NCI-H1930 (cell line): Measurements from ENCODE around the gene ELFN2.
"Not testable (repeated sequence)": the region's sequence is repeated elsewhere in the genome, so short reads cannot be mapped to it uniquely, and the experiment has no call there.

Source experiments
- DNase-seq, 2 experiments: peaks; one replicate each; lab custom pipeline; 2025; lab: John Stamatoyannopoulos, UW

ELFN2 gene, protein sequence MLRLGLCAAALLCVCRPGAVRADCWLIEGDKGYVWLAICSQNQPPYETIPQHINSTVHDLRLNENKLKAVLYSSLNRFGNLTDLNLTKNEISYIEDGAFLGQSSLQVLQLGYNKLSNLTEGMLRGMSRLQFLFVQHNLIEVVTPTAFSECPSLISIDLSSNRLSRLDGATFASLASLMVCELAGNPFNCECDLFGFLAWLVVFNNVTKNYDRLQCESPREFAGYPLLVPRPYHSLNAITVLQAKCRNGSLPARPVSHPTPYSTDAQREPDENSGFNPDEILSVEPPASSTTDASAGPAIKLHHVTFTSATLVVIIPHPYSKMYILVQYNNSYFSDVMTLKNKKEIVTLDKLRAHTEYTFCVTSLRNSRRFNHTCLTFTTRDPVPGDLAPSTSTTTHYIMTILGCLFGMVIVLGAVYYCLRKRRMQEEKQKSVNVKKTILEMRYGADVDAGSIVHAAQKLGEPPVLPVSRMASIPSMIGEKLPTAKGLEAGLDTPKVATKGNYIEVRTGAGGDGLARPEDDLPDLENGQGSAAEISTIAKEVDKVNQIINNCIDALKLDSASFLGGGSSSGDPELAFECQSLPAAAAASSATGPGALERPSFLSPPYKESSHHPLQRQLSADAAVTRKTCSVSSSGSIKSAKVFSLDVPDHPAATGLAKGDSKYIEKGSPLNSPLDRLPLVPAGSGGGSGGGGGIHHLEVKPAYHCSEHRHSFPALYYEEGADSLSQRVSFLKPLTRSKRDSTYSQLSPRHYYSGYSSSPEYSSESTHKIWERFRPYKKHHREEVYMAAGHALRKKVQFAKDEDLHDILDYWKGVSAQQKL

DNA sequence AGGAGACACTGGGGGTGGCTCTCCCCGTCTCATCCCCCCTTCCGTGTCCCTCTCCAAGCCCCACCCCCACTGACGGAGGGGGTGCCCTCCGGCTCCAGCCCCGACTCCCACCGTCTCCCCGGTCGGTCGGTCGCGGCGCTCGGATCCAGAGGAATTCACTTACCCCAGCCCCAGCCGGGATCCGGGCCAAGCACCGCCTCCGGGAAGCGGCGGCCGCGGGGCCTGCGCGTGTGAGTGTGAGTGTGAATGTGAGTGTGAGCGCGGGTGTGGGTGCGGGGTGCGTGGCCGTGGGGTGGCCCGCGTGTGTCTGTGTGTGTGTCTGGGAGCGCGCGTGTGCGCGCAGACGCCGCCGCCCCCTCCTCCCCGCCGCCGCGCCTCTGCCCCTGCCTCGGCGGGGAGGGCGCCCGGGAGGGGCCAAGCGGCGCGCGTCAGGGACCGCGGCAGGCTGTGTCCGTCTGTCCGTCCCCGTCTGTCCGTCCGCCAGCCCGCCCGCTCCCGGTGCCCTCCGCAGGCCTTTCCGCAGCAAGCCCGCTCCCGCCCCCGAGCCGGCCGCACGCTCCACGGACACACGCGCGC lies at the start of gene ELFN2:
TSS of gene ELFN2 (minus strand) at position 345 of the 576 bp plus-strand sequence. CDS start 51,945 bp downstream, outside the sequence.
- DNase-seq, result no peak

DNA sequence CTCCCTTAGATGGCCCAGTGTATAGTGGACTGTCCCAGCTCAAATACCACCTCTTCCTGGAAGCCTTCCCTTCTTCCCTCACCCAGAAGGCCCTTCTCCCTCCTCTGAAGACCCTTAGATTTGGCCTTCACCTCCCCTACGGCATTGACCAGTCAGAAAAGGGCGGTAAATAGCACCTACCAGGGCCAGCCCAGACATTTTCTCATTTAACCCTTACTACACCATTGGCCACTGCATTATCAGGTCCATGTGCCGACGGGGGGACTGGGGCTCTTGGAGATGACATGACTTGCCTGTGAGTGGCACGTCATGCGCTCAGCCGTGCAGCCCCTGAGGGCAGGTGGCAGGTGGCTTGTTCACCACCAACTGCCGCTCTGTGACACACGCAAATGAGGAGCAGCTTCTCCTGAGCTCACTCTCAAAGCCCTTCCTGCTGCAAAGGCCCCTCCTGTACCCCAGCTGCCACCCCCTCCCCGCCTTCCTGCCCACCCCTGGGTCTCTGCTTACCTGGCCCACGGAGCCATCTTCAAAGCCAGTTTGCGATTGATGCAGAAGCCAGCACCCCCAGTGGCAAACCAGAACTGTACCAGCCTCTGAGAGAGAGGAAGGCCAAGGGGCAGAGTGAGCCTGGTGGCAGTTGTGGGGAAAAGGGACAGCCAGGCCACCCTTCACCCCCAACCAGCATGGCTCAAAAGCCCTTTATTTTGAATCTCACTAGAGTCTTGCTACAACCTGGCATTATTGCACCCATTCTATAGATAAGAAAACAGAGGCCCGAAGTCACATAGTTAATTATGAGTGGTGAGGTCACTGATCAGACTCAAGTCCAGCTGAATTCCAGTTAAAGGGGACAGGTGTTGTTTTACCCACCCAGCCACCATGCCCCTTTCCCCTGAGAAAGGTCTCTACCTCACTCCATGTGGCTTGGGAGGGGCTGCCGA lies 49.4 kb upstream of the ELFN2 start:
- DNase-seq, result no peak

DNA sequence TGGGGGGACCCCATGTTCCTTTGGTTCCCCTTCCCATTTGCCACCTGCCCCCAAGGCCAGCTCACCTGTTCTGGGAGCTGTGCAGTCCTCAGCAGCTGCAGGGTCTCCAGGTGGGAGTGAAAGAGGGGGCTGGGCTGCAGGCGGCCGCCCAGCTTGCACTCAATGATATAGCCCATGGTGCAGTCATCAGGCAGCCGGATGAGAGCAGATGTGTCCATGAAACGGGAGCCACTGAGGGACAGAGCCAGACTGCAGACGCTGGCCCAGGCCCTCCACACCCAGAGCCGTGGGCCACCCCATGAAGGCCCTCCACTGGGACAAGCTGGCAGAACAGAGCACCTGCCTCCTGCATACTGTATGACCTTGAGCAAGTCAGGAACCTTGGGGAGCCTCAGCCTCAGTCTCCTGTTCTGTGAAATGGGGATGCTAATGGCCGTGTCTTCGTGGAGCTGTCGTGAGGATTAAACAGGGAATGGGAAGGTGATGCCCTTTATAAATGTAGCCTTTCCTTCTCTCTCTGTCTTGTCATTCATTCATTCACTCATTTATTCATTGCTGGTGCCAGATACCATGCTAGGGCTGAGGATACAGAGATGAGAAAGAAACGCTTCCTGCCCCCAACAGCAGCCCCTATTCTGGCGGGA lies 47.3 kb upstream of the ELFN2 start:
- no peak for DNase-seq

DNA sequence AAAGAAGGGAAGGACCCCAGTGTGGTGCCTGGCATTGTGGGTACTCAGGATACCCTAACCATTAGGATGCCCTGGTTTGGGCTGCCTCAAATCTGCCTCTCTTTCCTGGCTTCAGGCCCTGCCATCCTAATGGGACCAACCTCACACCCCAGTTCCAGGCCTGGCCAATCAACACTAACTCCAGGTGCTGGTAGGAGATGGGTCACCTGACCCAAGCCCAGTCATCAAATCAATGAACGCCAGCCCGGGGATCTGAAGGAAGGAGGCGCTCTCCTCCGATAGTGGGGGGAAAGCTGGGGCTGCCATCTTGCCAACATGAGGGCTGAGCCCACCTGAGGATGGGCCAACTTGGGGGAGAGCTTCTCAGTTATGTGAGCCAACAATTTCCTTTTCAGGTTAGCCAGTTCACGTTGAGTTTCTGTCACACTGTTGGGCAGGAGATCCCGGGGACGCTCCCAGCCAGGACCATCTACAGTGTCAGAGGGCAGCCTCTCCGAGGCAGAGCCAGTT lies 46.2 kb upstream of the ELFN2 start:
- DNase-seq, result no peak

DNA sequence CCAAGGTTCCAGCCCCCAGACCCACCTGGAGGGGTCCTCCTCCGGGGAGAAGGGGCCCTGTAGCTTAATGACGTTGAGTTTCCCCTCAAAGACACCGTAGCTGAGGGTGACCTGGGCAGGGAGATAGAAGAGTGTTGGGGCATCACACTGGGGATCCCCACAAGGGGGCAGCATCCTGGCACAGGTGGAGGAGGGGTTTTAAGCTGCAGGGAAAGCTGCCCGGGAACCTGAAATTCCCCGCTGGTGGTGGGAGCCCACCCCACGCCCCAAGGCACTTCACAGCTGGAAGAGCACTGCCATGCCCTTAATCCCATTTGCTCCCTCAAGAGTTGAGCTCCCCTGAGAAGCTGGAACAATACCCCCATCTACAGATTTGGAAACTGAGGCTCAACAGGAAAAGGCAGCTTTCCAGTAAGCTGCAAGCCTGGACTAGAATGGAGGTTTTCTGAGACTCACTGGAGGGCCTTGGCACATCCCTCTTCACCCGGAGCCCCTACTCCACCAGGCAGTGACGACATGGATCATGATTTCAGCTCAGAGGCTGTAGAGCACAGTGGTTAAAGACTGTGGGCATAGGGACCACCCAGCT lies 45.2 kb upstream of the ELFN2 start:
- peak; percentile 4 to 8 for DNase-seq

DNA sequence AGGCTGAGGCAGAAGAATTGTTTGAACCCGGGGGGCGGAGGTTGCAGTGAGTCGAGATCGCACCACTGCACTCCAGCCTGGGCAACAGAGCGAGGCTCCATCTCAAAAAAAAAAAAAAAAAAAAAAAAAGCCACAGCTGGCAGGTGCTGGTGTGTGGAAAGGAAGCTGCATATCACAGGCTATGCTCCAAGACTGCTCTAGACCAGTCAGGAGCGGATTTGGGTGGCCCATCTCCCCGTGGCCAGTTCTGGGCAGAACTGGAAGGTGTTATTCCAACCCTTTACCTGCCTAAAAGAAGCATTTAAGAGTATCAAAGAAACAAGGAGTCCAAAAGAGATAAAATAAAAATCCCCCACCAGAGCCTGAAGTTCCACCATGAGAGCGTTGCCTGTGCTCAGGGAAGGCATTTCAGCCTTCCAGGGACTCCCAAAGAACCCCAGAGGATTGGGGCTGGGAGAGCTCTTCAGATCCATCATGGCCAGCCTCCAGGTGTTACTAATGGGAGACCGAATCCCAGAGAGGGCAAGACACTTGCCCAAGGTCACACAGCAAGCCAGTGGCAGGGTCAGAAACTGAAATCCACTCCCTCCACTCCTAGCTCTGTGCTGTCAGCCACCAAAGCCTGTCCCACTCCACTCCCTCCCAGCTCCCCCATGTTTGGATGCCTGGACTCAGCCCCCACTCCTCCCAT lies 44.6 kb upstream of the ELFN2 start:
- no peak for DNase-seq

DNA sequence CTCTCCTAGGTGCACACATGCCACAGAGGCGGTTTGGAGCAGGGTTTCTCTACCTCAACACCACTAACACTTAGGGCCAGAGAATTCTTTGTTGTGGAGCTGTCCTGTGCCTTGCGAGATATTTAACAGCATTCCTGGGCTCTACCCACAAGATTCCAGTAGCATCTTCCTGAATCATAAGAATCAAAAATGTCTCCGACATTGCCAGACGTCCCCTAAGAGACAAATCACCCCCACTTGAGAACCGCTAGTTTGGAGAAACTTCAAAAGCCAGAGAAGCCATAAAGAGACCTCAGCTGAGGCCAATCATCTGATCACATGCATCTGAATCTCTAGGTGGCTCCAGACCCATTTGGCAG lies 42.8 kb upstream of the ELFN2 start:
- no peak for DNase-seq

DNA sequence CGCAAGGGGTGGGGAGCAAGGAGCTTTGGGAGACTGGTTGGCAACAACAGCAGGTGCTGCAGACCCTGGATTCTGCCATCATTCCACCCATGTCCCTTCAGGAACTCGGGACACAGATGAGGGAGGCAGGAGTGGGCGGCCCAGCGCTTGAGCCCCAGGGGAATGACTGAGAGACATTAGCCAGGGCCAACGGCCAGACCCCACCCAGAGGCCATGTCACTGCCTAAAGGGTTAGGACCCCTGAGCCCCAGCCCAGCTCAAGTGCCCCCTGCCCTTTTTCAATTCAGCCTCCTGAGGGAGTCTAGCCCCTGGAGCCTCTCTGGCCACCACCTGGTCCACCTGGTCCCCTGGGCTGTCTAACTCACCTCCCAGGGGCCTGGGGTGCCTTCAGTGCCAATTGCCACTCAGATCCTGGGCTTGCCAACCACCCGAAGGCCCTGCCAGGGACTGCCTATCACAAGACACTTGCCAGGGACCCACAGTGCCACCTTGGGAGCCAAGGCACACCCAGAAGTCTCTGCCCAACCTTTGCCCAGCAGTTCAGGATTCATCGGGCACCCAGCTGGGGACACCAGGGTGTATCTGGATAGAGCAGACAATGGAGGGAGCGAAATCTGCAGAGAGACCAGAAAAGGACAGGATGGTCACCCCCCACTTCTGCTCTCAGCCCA lies 42.3 kb upstream of the ELFN2 start:
- DNase-seq, result no peak

DNA sequence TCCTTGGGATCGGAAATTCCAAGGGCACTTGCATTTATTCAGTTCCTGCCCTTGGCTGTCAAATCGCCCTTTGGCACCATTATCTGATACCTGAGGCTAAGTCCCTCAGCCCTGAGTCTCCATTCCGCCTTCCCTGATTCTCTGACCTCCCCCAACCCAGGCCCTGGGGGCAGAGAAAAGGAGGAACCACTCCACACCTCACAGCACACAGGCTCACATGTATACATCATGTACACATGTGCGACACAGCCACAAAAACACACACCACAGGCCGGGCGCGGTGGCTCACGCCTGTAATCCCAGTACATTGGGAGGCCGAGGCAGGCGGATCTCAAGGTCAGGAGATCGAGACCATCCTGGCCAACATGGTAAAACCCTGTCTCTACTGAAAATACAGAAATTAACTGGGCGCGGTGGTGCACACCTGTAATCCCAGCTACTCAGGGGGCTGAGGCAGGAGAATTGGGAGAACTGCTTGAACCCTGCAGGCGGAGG lies 41.0 kb upstream of the ELFN2 start:
- not testable (repeated sequence) for DNase-seq

DNA sequence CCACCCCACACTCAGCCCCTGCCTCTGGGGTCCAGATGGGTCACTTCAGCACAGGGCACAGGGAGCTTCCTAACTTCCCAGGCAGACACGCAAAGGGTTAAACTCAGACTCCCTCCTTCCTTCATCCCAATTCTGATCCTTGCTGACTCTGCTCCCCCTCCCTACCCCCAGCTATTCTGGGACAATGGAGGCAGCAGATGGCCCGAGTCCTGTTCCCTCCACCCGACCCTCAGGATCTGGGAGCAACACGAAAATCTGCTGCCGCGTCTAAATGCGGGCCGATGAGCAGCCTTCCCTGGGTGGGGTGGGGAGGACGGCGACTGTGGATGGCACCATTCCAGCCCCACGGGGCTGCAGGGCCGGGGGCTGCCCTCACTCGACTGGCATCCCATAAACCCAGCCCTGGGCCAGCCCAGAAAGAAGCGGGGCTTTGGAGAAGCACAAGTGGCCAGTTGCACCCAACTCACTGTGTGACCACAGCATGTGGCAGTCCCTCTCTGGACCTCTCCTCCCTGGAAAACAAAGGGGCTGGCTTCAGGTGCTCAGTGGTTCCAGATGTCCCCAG lies 40.2 kb upstream of the ELFN2 start:
- DNase-seq, result no peak

DNA sequence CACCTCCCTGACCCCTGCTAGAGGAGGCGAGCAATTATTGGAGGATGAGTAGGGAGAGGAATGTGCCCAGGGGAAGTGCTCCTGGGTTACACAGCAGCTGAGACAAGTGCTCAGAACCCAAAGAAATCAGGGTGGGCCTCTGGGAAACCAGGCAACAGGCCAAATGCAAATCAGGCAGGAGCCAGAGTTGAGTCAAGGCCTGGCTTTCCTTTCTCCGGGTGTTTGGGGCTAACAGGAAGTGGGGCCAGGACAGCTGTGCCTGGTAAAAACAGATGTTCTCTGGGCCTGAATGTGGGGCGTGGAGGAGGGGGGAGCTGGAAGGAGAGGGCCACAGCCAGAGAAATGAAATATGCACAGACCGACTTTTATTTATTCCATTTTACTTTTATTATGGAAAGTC lies 36.9 kb upstream of the ELFN2 start:
- no peak for DNase-seq

DNA sequence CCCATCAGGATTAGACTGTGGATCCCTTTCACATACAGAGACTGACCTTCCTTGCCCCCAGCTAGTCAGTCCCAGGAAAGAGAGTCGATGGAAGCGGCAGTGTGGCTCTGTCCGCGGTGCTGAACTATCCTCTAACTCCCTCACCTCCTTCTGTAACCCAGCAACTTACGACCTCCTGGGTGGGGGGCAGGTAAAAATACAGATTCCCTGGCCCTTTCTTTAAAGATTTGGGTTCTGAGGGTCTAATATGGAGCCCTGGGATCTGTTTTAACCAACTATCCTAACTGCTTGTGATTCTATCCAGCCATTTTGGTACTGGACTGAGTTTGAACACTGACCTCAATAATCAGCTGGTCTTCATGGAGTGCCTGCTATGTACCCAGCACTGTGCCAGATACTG lies 35.7 kb upstream of the ELFN2 start:
- DNase-seq, result no peak

DNA sequence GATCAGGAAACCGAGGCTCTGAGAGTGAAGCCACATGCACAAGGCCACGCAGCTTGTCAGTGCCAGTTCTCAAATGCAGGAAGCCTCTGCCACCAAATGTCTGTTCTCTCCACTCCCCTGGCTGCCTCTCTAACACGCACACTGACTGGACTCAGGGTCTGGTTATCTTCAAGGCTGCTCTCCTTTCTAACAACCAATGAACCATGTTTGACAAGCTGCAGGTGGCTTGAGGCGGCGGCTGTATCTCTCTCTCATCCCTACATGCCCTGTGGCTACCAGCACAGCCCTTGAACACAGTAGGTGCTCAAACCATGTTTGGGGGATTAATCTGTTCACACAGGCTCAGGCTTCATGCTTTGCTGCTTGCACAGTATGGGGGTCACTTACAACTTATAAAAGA lies 35.2 kb upstream of the ELFN2 start:
- no peak for DNase-seq

DNA sequence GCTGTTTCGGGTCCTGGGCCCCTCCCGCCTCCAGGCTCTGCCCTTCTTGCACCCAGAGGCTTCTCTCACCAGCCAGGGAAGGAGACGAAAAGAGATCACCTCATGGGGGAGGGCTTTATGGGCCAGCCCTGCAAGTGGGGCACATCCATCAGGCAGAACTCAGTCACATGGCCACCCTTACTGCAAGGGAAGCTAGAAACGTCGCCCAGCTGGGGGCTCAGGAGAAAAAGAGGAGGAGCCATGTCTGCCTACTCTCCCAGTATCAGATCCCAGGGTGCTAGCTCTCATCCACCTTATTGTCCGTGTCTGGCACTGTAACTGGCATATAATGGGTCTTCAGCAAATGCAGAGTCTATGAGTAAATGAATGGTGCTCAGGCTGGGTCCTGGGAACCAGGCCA lies 34.7 kb upstream of the ELFN2 start:
- no peak for DNase-seq

DNA sequence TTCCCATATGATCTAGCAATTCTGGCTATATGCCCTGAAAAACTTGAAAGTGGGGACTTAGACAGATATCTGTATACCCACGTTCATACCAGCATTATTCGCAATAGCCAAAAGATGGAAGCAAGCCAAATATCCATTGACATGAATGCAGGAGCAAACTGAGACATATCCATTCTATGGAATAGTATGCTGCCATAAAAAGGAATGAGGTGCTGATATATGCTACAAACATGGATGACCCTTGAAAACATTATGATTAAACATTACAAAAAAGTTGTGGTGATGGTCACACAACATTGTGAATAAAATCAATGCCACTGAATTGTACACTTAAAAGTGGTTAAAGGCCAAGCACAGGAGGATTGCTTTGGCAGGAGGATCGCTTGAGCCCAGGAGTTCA lies 33.4 kb upstream of the ELFN2 start:
- DNase-seq, result no peak

DNA sequence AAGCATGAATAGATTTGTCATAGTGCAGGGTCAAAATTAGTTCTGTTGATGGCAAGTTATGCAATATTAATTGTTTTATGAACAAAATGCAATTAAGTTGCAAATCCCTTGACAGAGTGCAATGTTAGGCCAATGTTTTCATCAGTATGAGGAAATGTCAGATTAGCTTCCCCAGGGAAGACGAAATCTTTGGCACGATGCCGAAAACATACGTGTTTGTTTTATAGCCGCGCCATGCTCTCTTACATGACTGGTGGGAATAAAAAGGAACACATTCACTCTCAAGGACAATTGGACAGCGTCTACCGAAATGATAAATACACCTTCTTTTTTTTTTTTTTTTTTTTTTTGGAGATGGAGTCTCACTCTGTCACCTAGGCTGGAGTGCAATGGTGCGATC lies 31.9 kb upstream of the ELFN2 start:
- DNase-seq, result peak in 1 of 2 experiments; percentile 5

DNA sequence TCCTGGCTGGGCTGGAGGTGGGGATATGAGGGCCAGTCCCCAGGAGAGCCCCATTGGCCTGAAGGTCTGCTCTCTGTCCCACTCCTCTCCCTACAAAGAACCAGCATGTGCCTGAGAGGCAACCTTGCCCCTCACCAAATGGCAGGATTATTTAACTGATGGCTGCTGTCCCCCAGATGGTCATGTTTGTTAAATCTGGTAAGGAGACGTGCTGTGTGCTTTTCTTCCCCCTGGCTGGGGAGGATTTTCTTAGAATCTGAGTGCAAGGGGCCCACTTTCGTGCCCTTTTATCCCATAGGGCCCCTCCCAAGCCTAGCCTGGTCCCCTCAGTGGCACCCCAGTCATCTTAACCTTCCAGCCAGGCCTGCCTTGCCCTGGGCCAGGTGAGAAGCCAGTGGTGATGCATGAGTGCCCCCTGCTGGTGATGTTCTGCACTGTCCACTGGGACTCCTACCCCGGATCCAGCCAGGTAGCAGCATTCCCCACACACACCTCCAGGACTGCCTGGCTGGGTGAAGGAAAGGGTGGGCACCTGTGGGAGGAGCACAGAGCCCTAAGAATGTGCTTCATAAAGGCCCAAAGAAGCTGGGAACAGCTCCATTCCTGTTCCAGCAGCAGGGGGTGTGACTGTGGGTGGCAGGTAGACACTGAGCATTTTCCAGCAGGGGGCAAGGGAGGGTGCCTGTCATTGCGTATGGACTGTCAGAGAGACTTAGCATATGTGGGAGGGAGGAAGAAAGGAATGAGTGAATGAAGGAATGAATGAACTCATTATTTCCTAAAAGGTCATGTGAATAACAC lies 30.0 kb upstream of the ELFN2 start:
- peak; percentile 7 to 47 for DNase-seq

DNA sequence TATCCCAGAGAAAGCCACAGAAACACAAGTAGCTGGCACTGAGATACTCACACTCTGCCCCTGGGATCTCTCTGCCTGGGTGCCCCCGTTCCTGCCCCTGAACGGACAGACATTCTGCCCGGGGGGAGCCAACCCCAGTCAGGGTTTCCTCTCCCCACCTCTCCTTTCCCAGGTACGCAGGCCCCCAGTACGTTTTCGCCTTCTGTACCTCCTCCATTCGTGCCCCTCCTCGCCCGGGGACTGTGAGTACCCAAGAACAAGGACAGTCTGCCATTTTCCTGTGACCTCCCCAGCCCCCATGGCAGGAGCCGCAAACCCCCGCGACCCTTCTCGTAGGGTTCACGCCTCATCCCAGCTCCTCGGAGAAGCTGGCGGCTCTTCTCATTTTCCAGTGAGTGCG lies 29.1 kb upstream of the ELFN2 start:
- DNase-seq, result no peak
